SKM-1 treated with dmso at 0.1 percent for 144 hours (cell line): ENCODE measurements around the gene GPR42.

Experiments
- DNase-seq: peaks from one replicate; lab custom pipeline; 2025; ENCODE audit not compliant: unreplicated experiment; lab: John Stamatoyannopoulos, UW

GPR42 gene

DNA sequence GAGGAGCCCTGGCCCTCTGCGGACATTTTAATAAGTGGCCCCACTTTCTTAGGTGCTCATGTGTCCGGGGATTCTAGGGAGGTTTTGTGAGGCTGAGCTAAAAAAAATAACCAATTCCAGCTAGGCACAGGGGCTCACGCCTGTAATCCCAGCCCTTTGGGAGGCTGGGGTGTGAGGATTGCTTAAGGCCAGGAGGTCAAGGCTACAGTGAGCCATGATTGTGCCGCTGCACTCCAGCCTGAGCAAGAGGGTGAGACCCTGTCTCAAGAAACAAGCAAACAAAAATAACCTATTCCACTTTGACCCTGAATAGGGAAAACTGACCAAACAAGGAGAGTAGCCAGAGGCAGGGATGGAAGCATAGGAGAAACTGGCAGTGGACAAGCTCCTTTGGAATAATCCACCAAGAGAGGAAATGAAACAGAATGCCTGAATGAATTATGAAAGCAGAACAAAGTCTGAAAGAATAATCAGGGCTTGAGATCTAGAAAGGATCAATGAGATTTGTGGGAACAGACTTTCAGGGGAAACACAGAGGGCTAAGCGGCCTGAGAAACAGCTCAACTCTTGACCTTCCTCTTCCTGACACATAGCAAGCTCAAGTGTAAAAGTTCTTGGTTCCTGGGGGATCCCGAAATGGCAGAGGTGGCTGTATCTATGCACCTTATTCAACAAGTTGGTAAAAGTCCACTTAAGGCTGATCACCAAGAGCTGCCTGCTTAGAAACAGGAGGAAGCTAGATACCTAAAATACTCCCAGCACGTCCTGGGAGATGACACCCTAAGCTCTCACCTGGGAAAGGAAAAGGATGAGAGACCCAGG, 47.1 kb downstream of the GPR42 start:
- no peak for DNase-seq

DNA sequence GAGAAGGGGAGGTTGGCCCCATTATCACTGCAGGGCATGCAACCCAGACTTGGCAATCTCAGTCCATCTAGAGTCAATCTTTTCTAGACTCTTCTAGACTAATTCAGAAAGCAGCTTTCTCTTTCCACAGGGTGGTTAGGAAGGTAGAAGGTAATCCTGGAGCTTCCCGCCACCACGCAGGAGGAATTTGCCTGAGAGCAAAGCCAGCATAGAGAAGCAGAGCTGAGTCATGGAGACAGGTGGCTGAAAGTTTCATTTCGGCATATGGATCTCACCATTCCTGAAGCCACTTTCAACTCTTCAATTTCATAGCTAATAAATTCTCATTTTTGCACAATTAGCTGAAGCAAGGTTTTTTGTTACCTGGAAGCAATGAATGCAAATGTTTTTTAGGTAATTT, 48.2 kb downstream of the GPR42 start:
- DNase-seq, result no peak

DNA sequence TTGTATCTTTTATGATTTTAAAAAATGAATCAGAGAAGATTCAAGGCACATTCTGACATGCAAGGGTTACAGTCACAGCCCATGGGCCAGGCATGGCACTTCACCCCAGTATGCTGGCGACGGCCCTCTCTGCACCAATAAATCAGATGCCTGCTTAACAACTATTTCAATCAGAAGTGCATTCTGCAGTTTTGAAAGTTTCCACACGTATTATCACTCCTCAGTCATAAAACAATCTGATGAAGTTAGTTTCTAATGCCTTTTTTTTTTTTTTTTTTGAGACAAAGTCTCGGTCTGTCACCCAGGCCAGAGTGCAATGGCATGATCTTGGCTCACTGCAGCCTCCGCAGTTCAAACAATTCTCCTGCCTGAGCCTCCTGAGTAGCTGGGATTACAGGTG, 48.9 kb downstream of the GPR42 start:
- no peak for DNase-seq

DNA sequence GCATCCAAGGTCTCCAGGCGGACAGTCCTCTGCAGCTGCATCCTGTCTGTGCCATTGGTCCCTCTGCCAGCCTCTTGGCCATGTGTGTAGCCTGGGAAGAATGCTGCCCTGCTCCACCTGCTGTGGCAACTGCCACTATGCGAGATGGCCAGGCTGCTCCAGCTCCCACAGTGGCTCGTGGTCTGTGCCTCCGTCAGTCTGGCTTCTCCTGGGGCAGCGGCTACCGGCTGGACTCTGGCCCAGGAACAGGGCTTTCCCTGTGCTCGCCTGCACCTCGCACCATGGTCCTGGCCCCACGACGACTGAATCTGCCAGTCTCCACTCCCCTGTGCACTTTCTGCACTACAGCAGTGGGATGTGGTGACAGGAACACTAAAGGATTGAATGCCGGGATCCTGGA, 50.5 kb downstream of the GPR42 start:
- no peak for DNase-seq
